HUES48 (cell line): ENCODE results near the gene MUC15.

Source experiments
- H3K27ac ChIP-seq: one replicate; pipeline ENCODE4 v1.7.0; 2013; ENCODE audit warnings: low read depth, low read length, inconsistent platforms
- H3K27me3 ChIP-seq: 2 replicates; pipeline ENCODE4 v1.6.1; 2013; ENCODE audit warnings: mild to moderate bottlenecking, low read length; ENCODE audit not compliant: control insufficient read depth, insufficient read depth
- H3K36me3 ChIP-seq: 2 replicates; pipeline ENCODE4 v1.6.1; 2013; ENCODE audit warnings: low read length; ENCODE audit not compliant: control insufficient read depth, insufficient read depth
- H3K4me1 ChIP-seq: 2 replicates; pipeline ENCODE4 v1.6.1; 2013; ENCODE audit warnings: mild to moderate bottlenecking, low read length; ENCODE audit not compliant: control insufficient read depth, insufficient read depth
- H3K4me3 ChIP-seq: 2 replicates; pipeline ENCODE4 v1.5.1; 2013; ENCODE audit warnings: mild to moderate bottlenecking, low read depth, low read length
- H3K9ac ChIP-seq: 2 replicates; pipeline ENCODE4 v1.6.1; 2013; ENCODE audit warnings: mild to moderate bottlenecking, low read depth, low read length, moderate library complexity
- H3K9me3 ChIP-seq: 2 replicates; pipeline ENCODE4 v1.6.1; 2013; ENCODE audit warnings: low read length; ENCODE audit not compliant: control insufficient read depth, insufficient read depth

MUC15 gene

GRCh38 chr11:26539517-26539916 lies 32.5 kb downstream of the MUC15 start:
- no peaks in the 10 kb centered on the region for H3K27me3 ChIP-seq
- H3K4me3 ChIP-seq: no peak overlapping the region
- H3K9me3 ChIP-seq: no peaks in the 10 kb centered on the region
- no peaks in the 10 kb centered on the region for H3K4me1 ChIP-seq
- H3K9ac ChIP-seq: no peak overlapping the region
- no peak overlapping the region for H3K27ac ChIP-seq
- H3K36me3 ChIP-seq: no peaks in the 10 kb centered on the region

DNA sequence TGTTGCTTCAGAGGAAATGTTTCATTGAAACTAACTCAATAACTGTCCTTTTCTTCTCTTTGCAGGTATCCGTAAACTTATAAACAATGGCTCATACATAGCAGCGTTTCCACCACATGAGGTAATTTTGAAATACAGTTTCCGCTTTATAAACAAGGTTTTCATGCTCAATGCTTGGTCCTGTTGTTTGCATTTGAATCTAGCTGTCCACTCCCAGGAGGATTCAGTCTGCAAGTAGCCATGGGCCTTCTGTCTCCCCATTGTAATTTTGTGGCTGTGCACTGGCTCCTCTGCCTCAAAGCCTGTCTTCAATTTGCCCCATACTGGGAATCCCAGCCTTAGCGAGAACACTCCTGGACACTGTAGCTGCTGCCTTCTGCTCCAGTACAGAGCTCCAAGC lies 34.7 kb downstream of the MUC15 start:
- Histone ChIP-seq H3K27me3 (no peaks in the 10 kb centered on the region), H3K27ac (no peak overlapping the region), H3K9me3 (no peaks in the 10 kb centered on the region), H3K4me1 (no peaks in the 10 kb centered on the region), H3K9ac (no peak overlapping the region), H3K36me3 (no peaks in the 10 kb centered on the region), H3K4me3 (no peak overlapping the region)

DNA sequence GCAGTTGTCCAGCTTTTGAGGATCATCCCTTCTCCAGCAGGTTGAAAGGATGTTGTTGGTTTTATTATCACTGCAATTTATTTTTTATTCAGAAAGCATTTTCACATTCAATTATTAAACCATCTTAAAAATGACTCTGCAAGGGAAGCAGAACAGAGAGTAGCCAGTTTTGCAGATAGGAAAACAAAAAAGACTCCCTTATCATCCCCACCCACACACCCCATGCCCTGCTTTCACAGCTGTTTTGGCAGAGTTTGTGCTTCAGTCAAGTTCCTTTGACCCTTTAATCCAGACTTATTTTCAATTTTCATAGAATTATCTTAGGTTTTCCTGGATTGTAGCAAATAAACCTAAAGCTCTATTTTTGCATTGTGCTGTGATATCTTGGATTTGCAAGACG lies 44.4 kb downstream of the MUC15 start:
- H3K27me3 ChIP-seq: peaks cover 19% of the 10 kb centered on the region
- no peaks in the 10 kb centered on the region for H3K9me3 ChIP-seq
- no peaks in the 10 kb centered on the region for H3K36me3 ChIP-seq
- peaks cover 10% of the 10 kb centered on the region; the same call in 1 of the 2 replicates for H3K4me1 ChIP-seq
- H3K9ac ChIP-seq: no peak overlapping the region
- H3K27ac ChIP-seq: no peak overlapping the region
- H3K4me3 ChIP-seq: no peak overlapping the region

DNA sequence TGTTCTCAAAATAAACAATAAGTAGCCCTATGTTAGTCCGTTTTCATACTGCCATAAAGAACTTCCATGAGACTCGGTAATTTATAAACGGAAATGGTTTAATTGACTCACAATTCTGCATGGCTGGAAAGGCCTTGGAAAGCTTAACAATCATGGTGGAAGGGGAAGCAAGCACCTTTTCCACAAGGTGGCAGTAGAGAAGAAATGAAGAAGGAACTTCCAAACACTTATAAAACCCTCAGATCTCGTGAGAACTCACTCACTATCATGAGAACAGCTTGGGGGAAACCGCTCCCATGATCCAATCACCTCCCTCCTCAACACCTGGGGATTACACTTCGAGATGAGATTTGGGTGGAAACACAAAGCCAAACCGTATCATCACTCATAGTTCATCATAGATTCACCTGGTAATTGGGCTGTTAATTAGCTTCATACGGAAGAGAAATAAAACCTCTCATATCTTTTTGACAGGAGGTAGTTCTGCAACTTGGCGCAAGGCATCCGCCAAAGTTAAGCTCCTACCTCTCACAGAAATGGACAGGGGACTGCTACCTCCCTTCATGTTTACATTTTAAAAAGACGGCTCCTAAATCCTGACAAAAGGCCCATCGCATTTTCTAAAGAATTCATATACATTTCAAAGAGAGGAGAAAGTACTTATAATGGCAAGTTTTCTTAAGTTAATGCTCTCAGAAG lies 49.0 kb downstream of the MUC15 start:
- H3K4me3 ChIP-seq: peak overlapping the region; percentile 69
- no peaks in the 10 kb centered on the region for H3K9me3 ChIP-seq
- H3K36me3 ChIP-seq: no peaks in the 10 kb centered on the region
- H3K9ac ChIP-seq: no peak overlapping the region; the same call in 1 of the 2 replicates
- H3K27ac ChIP-seq: peak overlapping the region; percentile 42
- H3K4me1 ChIP-seq: peaks cover 10% of the 10 kb centered on the region; the same call in 1 of the 2 replicates
- H3K27me3 ChIP-seq: peaks cover 19% of the 10 kb centered on the region

DNA sequence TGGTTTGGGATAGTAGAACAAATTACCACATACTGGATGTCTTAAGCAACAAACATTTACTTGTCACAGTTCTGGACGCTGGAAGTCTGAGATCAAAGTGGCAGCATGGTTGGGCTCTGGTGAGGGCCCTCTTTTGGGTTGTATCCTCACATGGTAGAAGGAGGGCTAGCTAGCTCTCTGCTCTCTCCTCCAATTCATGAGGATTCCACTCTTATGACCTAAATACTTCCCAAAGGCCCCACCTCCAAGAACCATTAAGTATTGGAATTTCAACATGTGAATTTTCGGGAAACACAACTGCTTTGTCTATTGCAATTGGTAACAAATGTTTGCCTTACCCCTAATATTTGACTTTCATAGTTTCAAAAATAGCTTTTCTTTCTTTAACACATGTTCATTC lies 52.6 kb downstream of the MUC15 start:
- peaks cover 6% of the 10 kb centered on the region; the same call in 1 of the 2 replicates for H3K4me1 ChIP-seq
- H3K27ac ChIP-seq: no peak overlapping the region
- H3K27me3 ChIP-seq: peaks cover 7% of the 10 kb centered on the region
- no peaks in the 10 kb centered on the region for H3K9me3 ChIP-seq
- no peaks in the 10 kb centered on the region for H3K36me3 ChIP-seq
- no peak overlapping the region for H3K9ac ChIP-seq
- no peak overlapping the region for H3K4me3 ChIP-seq

GRCh38 chr11:26512196-26512595 lies 59.9 kb downstream of the MUC15 start:
- H3K9me3 ChIP-seq: no peaks in the 10 kb centered on the region
- no peaks in the 10 kb centered on the region for H3K27me3 ChIP-seq
- H3K9ac ChIP-seq: no peak overlapping the region
- H3K36me3 ChIP-seq: no peaks in the 10 kb centered on the region
- H3K27ac ChIP-seq: no peak overlapping the region
- H3K4me3 ChIP-seq: no peak overlapping the region
- H3K4me1 ChIP-seq: no peaks in the 10 kb centered on the region

DNA sequence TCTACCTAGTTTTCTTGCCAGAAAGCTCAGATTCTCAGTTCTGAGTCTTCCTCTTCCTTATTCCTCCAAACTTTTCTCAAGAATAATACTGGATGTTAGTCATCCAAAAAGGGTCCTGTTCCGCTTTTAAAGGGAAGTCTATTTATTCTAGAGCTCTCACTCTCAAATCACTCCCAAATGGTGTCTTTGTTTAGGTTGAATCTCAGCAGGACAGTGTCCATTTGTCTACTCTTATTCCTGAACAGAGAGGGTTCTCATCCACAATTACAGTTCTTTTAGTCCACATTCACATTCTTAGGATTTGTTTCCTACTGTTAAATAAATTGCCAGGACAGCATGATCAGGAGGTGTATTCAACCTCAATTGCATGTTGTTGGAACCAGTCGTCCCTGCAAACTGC lies 61.3 kb downstream of the MUC15 start:
- H3K27ac ChIP-seq: no peak overlapping the region
- H3K4me1 ChIP-seq: no peaks in the 10 kb centered on the region

DNA sequence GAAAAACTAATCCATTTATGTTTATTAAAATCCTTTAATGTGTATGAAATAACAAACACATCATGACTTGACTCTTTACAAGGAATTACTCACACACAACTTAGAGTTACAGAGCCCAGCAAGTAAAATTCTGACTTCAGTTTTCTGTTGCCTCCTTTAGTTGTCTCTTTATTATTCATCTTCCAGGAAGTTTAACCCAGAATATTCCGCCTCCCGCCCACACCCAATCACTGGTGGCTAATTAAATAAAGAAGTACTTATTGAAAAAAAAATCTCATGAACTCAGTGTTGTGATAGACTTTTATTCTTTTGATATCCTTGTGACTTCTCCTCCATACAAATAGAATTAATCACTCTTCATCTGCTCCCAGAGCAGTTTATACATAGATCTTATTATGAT lies 61.9 kb downstream of the MUC15 start:
- H3K27me3 ChIP-seq: no peaks in the 10 kb centered on the region
- H3K27ac ChIP-seq: no peak overlapping the region
- no peaks in the 10 kb centered on the region for H3K4me1 ChIP-seq
- no peak overlapping the region for H3K9ac ChIP-seq
- no peaks in the 10 kb centered on the region for H3K9me3 ChIP-seq
- H3K36me3 ChIP-seq: no peaks in the 10 kb centered on the region
- no peak overlapping the region for H3K4me3 ChIP-seq

More for the DNA sequence above, 61.3 kb downstream of the MUC15 start:
- Histone ChIP-seq H3K4me3 (no peak overlapping the region), H3K9ac (no peak overlapping the region), H3K36me3 (no peaks in the 10 kb centered on the region), H3K9me3 (no peaks in the 10 kb centered on the region), H3K27me3 (no peaks in the 10 kb centered on the region)
